NCI-H526 (cell line): ENCODE data around the gene ACOX3.
A peak's percentile ranks its signal among the peaks of the same experiment; 100 is the strongest.
"Not testable (repeated sequence)": the region's sequence is repeated elsewhere in the genome, so short reads cannot be mapped to it uniquely, and the experiment has no call there.

ENCODE experiments used
- DNase-seq, 2 experiments: peaks; one replicate each; lab custom pipeline; 2025; lab: John Stamatoyannopoulos, UW

Gene ACOX3

GRCh38 chr4:8433136-8433535 is 7.4 kb downstream of the ACOX3 start:
- no peak for DNase-seq

DNA sequence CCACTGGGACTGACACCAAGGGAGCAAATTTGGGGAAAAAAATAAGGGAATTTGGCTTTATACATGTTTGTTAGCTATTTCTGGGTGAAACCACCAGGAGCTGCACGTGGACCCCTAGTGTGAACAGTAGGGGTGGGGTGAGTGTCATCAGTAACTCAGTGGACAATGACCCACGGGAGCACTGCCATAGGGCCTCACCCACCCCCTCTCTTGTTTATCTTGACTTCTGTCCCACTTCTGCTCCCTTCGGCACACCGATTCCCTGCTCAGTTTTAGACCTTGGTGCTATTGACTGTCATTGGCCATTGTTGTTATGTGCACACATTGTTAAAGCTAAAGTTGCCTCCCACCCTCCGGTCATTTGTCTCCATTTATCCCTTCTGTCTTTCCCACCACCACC is 9.0 kb downstream of the ACOX3 start:
- DNase-seq, result no peak

- peak; percentile 59 to 90 for DNase-seq
Observed at GRCh38 chr4:8428288-8429097, 12.0 kb downstream of the ACOX3 start.

- DNase-seq, result peak in 1 of 2 experiments; percentile 27
Observed at GRCh38 chr4:8427761-8428287, 12.7 kb downstream of the ACOX3 start.

DNA sequence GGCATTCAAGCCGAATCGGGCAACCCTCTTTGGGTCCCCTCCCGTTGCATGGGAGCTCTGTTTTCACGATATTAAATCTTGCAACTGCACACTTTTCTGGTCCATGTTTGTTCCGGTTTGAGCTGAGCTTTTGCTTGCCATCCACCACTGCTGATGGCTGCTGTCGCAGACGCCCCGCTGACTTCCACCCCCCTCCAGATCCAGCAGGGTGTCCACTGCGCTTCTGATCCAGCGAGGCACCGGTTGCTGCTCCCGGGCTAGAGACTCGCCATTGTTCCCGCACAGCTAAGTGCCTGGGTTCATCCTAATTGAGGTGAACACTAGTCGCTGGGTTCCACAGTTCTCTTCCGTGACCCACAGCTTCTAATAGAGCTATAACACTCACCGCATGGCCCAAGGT is 13.3 kb downstream of the ACOX3 start:
- no peak for DNase-seq

DNA sequence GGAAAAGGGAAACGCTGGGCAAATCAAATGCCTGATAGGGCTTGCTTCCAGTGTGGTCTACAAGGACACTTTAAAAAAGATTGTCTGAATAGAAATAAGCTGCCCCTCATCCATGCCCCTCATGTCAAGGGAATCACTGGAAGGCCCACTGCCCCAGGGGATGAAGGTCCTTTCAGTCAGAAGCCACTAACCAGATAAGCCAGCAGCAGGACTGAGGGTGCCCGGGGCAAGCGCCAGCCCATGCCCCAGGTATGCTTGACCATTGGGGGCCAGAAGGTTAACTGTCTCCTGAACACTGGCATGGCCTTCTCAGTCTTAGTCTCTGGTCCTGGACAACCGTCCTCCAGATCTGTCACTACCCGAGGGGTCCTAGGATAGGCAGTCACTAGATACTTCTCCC is 17.7 kb downstream of the ACOX3 start:
- no peak for DNase-seq

- DNase-seq, result no peak
Observed at GRCh38 chr4:8422327-8422726, 18.2 kb downstream of the ACOX3 start.

DNA sequence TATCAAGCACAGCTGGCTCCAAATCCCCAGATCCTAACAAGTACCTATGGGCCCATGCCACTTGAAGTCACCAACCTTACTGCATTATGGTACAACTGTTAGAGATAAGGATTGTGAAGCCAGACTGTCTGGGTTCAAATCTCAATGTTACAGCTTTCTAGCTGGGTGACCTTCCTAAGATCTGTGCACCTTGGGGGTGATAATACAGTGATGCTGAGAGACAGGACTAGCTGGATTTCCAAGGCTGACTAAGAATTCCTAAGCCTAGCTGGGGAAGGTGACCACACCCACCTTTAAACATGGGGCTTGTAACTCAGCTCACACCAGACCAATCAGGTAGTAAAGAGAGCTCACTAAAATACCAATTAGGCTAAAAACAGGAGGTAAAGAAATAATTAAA is 20.4 kb downstream of the ACOX3 start:
- DNase-seq, result not testable (repeated sequence)

DNA sequence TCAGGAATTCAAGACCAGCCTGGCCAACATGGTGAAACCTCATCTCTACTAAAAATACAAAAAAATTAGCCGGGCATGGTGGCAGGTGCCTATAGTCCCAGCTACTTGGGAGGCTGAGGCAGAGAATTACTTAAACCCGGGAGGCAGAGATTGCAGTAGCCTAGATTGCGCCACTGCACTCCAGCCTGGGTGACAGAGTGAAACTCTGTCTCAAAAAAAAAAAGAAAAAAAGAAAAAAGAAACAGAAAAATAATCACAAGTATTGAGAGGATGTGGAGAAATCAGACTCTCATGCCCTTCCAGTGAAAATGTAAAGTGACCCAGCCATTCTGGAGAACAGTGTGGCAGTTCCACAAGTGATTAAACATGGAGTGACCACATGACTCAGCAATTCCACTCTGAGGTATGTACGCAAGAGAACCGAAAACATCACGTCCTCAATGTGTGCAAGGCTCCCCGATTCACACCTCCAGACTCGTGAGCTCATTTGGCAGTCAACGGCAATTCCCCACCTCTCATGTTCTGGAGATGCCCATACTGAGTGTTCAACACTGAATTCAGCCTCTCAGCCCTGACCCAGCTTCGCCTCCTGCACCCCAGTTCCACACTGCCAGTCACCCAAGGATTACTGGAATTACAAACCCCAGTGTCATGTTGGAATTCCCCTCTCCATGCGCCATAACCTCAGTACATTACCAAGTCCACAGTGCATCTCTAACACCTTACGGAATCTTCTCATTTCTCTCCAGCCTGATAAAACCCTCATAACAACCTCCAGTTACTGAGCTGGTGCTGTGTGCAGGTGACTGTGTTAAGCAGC is 21.1 kb downstream of the ACOX3 start:
- no peak for DNase-seq

- no peak for DNase-seq
Observed at GRCh38 chr4:8417071-8417614, 23.4 kb downstream of the ACOX3 start.

GRCh38 chr4:8414377-8414776 is 26.1 kb downstream of the ACOX3 start:
- DNase-seq, result no peak

DNA sequence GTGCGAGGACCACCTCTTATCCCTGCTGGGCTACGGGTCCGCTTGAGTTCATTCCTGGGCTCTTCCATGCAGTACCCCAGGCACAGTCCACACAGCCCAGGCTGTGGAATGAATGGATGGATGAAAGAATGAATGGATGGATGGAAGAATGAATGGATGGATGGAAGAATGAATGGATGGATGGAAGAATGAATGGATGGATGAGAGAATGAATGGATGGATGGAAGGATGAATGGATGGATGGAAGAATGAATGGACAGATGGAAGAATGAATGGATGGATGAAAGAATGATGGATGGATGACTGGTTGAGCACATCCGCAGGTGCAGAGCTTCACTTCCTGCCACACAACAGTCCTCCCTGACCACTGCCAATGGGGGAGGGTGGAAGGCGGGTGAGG is 28.2 kb downstream of the ACOX3 start:
- no peak for DNase-seq

DNA sequence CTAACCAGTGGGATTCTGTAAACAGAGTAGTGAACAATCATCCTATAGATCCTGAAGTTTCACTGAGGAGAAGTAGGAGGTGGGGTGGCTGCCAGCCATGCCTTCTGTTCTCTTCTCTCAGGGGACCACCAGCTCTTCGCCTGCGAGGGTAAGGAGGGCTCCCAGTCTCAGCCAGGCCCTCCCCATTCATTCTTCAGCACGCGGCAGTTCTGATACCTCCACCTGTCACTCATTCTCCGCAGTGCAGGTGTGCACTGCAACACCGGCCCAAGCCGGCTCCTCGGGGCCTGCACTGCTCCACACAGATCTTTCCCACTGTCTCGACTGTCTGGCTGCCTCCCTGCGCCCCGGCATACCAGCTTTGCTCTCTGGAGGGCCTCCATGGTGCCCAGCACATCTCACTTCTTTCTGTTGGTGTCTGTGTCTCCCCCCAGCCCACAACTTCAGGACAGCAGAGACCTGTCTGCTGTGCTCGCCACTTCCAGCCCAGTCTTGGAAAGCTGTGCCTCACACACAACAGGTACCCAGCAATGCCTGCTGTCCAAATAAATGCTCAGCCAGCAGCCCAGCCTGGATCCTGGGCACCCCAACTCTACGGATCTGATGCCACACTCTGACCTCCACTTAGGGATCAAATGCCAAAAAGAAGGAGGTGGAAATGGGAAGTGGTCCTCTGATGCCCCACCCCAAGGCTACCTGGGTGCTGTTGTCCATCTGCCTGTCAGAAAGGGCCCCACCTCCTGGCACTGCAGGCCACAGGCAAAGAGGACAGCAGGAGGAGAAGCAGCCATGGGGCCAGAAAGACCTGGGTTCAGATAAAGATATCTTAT is 29.0 kb downstream of the ACOX3 start:
- no peak for DNase-seq

DNA sequence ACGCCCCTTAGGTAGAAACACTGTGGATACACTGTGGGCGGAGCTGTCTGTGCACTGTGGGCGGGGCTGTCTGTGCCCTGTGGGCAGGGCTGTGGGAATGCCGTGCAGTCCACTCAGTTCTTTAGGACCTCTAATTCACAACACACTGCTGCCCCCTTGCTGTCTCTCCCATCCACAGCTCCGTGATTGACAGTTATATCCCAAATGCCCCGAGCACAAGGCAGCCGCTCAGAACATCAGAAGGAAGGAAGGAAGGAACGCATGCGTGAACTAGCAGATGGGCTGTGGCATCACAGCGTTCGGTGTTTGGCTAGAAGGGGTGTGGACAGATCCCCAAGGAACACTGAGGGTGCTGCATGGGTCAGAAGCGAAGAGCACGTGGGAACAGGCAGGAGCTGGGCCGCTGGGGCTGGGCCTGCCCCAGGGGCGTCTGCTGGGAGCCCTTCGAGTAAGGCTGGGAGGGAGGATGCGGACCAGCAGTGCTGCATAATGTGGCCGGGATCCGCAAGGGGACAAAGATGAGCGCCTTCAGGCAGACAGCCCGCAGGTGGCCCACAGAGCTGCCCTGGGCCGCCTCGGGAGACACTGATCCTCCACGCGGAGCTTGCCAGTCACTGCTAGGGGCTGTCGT is 29.8 kb downstream of the ACOX3 start:
- DNase-seq, result peak; percentile 96 to 98

DNA sequence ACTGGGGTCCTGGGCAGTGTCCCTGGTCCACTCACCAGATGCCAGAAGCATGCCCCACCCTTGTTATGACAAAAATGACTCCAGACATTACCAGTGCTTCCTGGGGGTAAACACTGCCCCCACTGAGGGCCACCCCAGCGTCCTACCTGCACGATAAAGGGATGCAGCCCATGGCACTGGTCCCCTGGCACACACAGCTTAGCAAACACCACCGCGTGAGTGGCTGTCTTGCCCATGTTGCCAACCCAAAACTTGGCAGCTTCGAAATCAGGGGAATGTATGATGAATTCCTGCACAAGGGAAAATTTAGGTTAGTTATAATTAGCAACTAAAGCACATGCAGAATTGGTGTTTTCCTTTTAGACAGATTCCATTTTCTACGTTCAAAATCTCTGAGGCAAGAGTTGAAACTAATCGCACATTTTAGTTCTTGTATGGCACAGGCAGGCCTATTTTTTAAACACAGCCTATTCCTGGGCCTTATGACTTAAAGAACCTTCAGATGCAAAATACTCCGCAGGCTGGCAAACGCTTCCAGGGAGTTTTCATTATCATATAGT is 30.4 kb downstream of the ACOX3 start:
- no peak for DNase-seq

DNA sequence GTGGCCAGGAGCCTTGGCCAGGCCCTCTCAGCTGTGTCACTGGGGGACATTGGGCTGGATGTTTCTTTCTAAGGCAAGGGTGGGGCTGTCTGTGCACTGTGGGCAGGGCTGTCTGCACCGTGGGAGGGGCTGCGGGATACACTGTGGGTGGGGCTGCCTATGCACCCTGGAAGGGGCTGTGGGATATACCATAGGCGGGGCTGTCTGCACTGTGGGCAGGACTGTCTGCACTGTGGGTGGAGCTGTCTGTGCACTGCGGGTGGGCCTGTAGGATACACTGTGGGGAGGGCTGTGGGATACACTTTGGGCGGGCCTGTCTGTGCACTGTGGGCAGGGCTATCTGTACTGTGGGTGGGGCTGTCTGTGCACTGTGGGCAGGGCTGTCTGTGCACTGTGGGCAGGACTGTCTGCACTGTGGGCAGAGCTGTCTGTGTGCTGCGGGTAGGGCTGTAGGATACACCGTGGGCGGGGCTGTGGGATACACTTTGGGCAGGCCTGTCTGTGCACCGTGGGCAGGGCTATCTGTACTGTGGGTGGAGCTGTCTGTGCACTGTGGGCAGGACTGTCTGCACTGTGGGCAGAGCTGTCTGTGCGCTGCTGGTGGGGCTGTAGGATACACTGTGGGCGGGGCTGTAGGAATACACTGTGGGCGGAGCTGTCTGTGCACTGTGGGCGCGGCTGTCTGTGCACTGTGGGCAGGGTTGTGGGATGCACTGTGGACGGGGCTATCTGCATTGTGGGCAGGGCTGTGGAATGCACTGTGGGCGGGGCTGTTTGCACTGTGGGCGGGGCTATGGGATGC is 31.1 kb downstream of the ACOX3 start:
- peak in 1 of 2 experiments; percentile 47 for DNase-seq

- DNase-seq, result no peak
Observed at GRCh38 chr4:8407756-8408155, 32.8 kb downstream of the ACOX3 start.

- DNase-seq, result no peak
Observed at GRCh38 chr4:8407316-8407715, 33.2 kb downstream of the ACOX3 start.

- DNase-seq, result peak in 1 of 2 experiments; percentile 19
Observed at GRCh38 chr4:8406887-8407286, 33.6 kb downstream of the ACOX3 start.

DNA sequence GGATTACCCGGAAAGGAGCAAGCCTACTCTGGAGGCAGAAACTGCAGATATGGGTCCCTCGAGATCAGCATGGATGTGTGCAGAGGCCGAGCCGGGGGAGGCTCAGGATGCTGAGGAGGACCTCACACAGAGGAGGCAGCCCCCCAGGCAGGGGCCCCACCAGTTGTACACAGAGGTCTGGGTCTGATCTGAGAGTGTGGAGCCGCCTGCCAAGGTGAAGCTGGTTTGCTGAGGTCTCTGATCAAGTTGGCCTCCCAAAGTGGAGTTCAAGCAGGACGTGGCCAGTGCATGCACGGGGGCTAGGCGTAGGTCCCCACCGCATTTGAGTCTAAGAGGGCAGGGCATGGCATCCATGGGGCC is 35.0 kb downstream of the ACOX3 start:
- DNase-seq, result no peak
